ENCODE results near the gene H3-3A. TPM values are rescaled to one million over a fixed set of nuclear protein-coding genes. Genes with fewer than 3 reads are reported as not detected.

H3-3A gene
- total RNA-seq, 1 experiment from 2014 or later: 1,129 TPM

GRCh38 chr1:226078374-226078773, 15.9 kb downstream of the H3-3A start:
- no peaks in the 10 kb centered on the region for H3K9me3 Mint-ChIP-seq
- no peak overlapping the region for H3K23ac ChIP-seq (ENCODE audit: insufficient read length, low read depth, low read length)
- no peak overlapping the region for H2BK120ac ChIP-seq (ENCODE audit: low read depth, low read length, poor library complexity, severe bottlenecking)
- H3K27ac ChIP-seq (ENCODE audit: insufficient read length, low read depth, low read length): no peak overlapping the region
- DNase-seq: no peak
- no peak overlapping the region for H3K27ac Mint-ChIP-seq
- no peak overlapping the region for H3T11ph ChIP-seq (ENCODE audit: low read length)
- no peak overlapping the region for H2AK5ac ChIP-seq (ENCODE audit: insufficient read length, low read length)
- no peaks in the 10 kb centered on the region for H3K79me1 ChIP-seq (ENCODE audit: insufficient read depth, low read depth, low read length, poor library complexity, severe bottlenecking)
- no peak overlapping the region for H4K91ac ChIP-seq (ENCODE audit: insufficient read length, low read depth, low read length)
- H3K14ac ChIP-seq (ENCODE audit: insufficient read depth, low read length): no peak overlapping the region
- H3K9me3 ChIP-seq (ENCODE audit: control insufficient read depth, low read depth, low read length): no peaks in the 10 kb centered on the region
- H3K27me3 ChIP-seq (ENCODE audit: insufficient read depth, low read length): no peaks in the 10 kb centered on the region; the same call in 1 of the 2 replicates
- H2BK12ac ChIP-seq (ENCODE audit: insufficient read length, low read depth, low read length): no peak overlapping the region
- H3K36me3 Mint-ChIP-seq (ENCODE audit: insufficient read depth in 1 of 3, low read depth in 3 of 3): peaks cover 0 to 4% (median 0%) of the 10 kb centered on the region in 3 experiments; a peak in 2 of 7 replicates
- no peak overlapping the region for H3K4me2 ChIP-seq (ENCODE audit: insufficient read depth, insufficient read length, low read length)
- H3K56ac ChIP-seq (ENCODE audit: insufficient read length, low read depth, low read length): no peak overlapping the region
- no peak overlapping the region for H2BK5ac ChIP-seq (ENCODE audit: insufficient read length, low read length)
- H2BK20ac ChIP-seq (ENCODE audit: low read depth, low read length, poor library complexity, severe bottlenecking): no peak overlapping the region
- H3K18ac ChIP-seq (ENCODE audit: insufficient read length, low read depth, low read length): no peak overlapping the region
- TF ChIP-seq CTCF (conservative IDR thresholded peaks at IDR 0.05): no peak
- no peak overlapping the region for H4K5ac ChIP-seq (ENCODE audit: insufficient read length, low read depth, low read length)
- H3K4me1 ChIP-seq (ENCODE audit: insufficient read depth, low read length): no peaks in the 10 kb centered on the region
- H3K23me2 ChIP-seq (ENCODE audit: insufficient read length, low read depth, low read length, poor library complexity, severe bottlenecking): peaks cover 8% of the 10 kb centered on the region
- no peak overlapping the region for H4K8ac ChIP-seq (replicated peaks; ENCODE audit: insufficient read length, low read depth, low read length)
- no peak overlapping the region for H3K9ac ChIP-seq (ENCODE audit: extremely low read depth, insufficient read length, low read length)
- peaks cover 5 to 8% of the 10 kb centered on the region in 2 experiments for H3K4me1 Mint-ChIP-seq
- H2AFZ ChIP-seq (ENCODE audit: low read length): no peak overlapping the region
- H4K20me1 ChIP-seq (ENCODE audit: control insufficient read depth, insufficient read depth, insufficient read length): no peaks in the 10 kb centered on the region
- no peak overlapping the region for H2BK15ac ChIP-seq (ENCODE audit: low read depth, low read length)
- H3K27me3 Mint-ChIP-seq (ENCODE audit: low read depth): peaks cover 35% of the 10 kb centered on the region
- no peaks in the 10 kb centered on the region for H3K79me2 ChIP-seq (ENCODE audit: insufficient read depth, low read length)
- no peak overlapping the region for H3K4ac ChIP-seq (ENCODE audit: low read depth, low read length)
- no peak overlapping the region for H3K4me3 Mint-ChIP-seq
- WGBS (ENCODE audit: extremely low coverage, insufficient read length, low lambda C conversion rate): no CpG with 5 or more reads among the region's 9 CpGs
